DND-41 (cell line): Measurements from ENCODE around the gene JARID2.

Source experiments
- ATAC-seq: fragments of 200-7000 bp; cut with Tn5 transposase; 3 replicates; pipeline ENCODE4 v1.9.1; 2021; ENCODE audit warnings: low read depth; ENCODE audit not compliant: insufficient read depth
- DNase-seq: peaks from one replicate; pipeline ENCODE4 v3.0.0-alpha.2; 2020
- H2AFZ ChIP-seq: 2 replicates; pipeline ENCODE4 v1.6.0; 2012; ENCODE audit warnings: low read depth, low read length
- H3K27ac ChIP-seq: 2 replicates; pipeline ENCODE4 v1.5.1; 2012; ENCODE audit warnings: low read length, inconsistent platforms
- H3K27me3 ChIP-seq: fragments of 200-600 bp; sonication (generic); 2 replicates; pipeline ENCODE4 v1.6.0; 2012; ENCODE audit warnings: low read length, mild to moderate bottlenecking, inconsistent platforms; ENCODE audit not compliant: insufficient read depth, poor library complexity
- H3K36me3 ChIP-seq: 2 replicates; pipeline ENCODE4 v1.5.1; 2012; ENCODE audit warnings: low read length, inconsistent platforms; ENCODE audit not compliant: insufficient read depth
- H3K4me1 ChIP-seq: 2 replicates; pipeline ENCODE4 v1.5.1; 2012; ENCODE audit warnings: mild to moderate bottlenecking, low read length; ENCODE audit not compliant: insufficient read depth
- H3K4me2 ChIP-seq: 2 replicates; pipeline ENCODE4 v1.6.0; 2012; ENCODE audit warnings: mild to moderate bottlenecking, moderate library complexity, low read length, inconsistent platforms; ENCODE audit not compliant: insufficient read depth
- H3K4me3 ChIP-seq, 2 experiments: fragments of 200-600 bp in 1 of 2; shearing (Covaris generic) in 1 of 2; 2 replicates each; pipeline ENCODE4 v1.5.1; 2012 to 2016; ENCODE audit warnings: inconsistent platforms in 2 of 2, low read length in 2 of 2, mild to moderate bottlenecking in 2 of 2, low read depth in 1 of 2, moderate library complexity in 1 of 2
- H3K79me2 ChIP-seq: 2 replicates; pipeline ENCODE4 v1.6.0; 2012; ENCODE audit warnings: low read length, inconsistent platforms; ENCODE audit not compliant: insufficient read depth
- H3K9ac ChIP-seq: 2 replicates; pipeline ENCODE4 v1.6.0; 2012; ENCODE audit warnings: low read depth, mild to moderate bottlenecking, inconsistent platforms, low read length, moderate library complexity
- H3K9me3 ChIP-seq: 2 replicates; pipeline ENCODE4 v1.5.1; 2012; ENCODE audit warnings: low read length, moderate library complexity, mild to moderate bottlenecking, inconsistent platforms; ENCODE audit not compliant: insufficient read depth, severe bottlenecking
- H4K20me1 ChIP-seq: 2 replicates; pipeline ENCODE4 v1.6.0; 2012; ENCODE audit warnings: low read length; ENCODE audit not compliant: insufficient read depth
- EZH2 ChIP-seq: IDR thresholded peaks from 3 replicates; pipeline ENCODE4 v1.6.1; 2012; ENCODE audit warnings: borderline replicate concordance, low read depth, mild to moderate bottlenecking, moderate library complexity, low read length, inconsistent platforms; ENCODE audit not compliant: severe bottlenecking
- TF ChIP-seq, protein P1 (sequence below): IDR thresholded peaks from 2 replicates; pipeline ENCODE4 v1.5.1; 2012; ENCODE audit warnings: borderline replicate concordance, low read length, moderate library complexity, mild to moderate bottlenecking; ENCODE audit not compliant: poor library complexity, severe bottlenecking; ENCODE audit errors: extremely low read depth

Gene JARID2

DNA sequence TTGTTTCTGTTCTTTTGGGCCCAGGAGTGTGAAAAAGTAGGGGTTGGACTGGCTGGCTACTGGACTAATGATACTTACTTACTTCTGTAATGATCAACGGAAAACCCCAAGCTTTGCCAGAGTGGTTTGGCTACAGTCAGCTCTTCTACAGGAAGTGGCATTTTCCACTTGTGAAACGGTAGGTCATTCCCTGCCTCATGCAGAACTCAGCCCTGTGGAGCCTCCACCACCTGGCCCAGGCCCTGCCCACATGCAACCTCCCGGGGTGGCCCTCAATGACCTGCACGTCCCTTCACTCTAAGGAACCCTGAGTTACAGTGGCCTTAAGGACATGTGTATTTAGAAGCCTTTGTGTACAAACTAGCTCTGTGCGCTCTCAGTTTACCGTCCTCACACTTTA, 276.6 kb downstream of the JARID2 start:
- no peaks in the 10 kb centered on the region for H3K27me3 ChIP-seq
- ATAC-seq (no peak), DNase-seq (no peak)
- no peak overlapping the region for H3K4me3 ChIP-seq
- no peak overlapping the region for H3K4me2 ChIP-seq
- no peaks in the 10 kb centered on the region for H3K4me1 ChIP-seq
- TF ChIP-seq EZH2 = no peak
- TF ChIP-seq, protein P1, sequence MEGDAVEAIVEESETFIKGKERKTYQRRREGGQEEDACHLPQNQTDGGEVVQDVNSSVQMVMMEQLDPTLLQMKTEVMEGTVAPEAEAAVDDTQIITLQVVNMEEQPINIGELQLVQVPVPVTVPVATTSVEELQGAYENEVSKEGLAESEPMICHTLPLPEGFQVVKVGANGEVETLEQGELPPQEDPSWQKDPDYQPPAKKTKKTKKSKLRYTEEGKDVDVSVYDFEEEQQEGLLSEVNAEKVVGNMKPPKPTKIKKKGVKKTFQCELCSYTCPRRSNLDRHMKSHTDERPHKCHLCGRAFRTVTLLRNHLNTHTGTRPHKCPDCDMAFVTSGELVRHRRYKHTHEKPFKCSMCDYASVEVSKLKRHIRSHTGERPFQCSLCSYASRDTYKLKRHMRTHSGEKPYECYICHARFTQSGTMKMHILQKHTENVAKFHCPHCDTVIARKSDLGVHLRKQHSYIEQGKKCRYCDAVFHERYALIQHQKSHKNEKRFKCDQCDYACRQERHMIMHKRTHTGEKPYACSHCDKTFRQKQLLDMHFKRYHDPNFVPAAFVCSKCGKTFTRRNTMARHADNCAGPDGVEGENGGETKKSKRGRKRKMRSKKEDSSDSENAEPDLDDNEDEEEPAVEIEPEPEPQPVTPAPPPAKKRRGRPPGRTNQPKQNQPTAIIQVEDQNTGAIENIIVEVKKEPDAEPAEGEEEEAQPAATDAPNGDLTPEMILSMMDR = no peak
- peaks cover 11% of the 10 kb centered on the region for H4K20me1 ChIP-seq
- H2AFZ ChIP-seq = no peak overlapping the region
- H3K36me3 ChIP-seq = peaks cover 91% of the 10 kb centered on the region
- H3K9ac ChIP-seq = no peak overlapping the region
- H3K27ac ChIP-seq = no peak overlapping the region
- no peaks in the 10 kb centered on the region for H3K9me3 ChIP-seq
- H3K79me2 ChIP-seq = no peaks in the 10 kb centered on the region

DNA sequence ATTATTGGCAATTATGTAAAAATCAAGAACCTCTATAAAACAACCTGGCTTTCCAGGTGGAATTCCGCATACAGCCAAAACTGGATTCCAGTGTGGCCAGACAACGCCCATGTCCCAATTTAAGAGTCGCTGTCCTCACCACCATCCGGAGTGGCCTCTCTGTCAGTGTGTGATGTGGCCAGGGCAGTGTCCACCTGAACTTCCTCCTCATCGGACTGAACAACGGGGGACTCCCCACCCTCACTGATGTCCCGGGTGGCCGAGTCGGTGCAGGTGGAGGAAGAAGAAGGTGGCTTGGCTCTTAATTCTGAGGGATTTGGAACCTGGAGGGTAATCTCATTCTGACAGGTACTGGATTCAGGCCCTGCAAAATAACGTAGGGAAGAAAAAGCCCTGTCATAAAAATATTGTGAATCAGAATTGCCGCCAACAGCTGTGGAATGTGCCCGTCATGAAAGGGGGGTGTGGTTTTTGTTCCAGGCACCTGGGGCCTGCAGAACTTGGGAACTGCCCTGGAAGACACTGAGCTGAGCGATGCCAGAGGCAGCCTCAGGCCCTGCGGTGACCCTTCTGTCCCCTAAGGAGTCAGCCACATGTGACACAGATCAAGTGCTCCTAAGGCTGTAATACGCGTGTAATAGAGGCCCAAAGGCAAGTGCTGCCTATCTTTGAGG, 277.1 kb downstream of the JARID2 start:
- TF ChIP-seq EZH2 = no peak
- TF ChIP-seq, protein P1 = no peak

DNA sequence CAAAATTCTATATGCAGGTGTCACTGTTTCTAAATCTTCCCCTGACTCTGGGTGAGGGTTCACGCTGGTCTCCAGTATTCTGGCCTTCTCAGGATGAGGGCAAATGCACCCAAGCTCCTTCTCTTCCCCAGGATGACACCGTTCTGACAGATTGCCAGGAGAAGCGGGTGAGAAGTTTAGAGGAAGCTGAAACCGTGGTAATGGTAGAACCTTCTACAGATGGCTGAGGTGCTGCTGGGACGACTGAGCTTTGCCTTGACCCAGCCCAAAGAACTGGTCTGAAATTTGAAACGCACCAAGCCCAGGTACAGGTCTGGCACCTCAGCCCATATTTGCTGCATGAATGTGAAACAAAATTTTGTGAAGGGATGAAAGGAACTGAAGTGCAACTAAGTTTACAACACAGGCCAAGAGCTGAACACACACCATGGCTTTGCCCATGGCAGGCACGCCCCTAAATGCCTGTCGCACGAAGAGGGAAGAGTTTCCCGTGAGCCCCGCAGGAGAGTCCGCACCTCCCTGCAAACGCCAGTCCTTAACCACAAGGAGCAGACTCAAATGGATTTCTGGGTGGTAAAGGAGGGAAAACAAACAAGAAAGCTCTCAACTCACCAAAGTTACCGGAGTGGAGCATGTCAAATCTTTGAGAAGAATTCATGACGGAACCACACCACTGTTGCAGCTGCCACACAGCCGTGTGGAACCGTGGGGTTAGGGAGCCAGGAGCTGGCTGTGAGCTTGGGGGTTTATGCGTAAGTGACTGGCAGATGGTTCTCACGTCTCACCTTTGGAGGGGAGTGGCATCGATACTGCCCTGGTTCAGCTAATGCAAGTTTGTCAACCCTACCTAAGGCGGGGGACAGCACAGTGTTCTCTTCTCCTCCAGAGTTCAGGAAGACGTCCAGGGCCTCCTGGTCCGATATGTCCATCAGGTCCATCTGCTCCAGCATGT, 278.1 kb downstream of the JARID2 start:
- peaks cover 8% of the 10 kb centered on the region for H4K20me1 ChIP-seq
- no peak overlapping the region for H3K9ac ChIP-seq
- H3K4me1 ChIP-seq = no peaks in the 10 kb centered on the region
- peaks cover 91% of the 10 kb centered on the region for H3K36me3 ChIP-seq
- TF ChIP-seq, protein P1 = no peak
- no peak for TF ChIP-seq EZH2
- H3K9me3 ChIP-seq = no peaks in the 10 kb centered on the region
- no peaks in the 10 kb centered on the region for H3K79me2 ChIP-seq
- no peaks in the 10 kb centered on the region for H3K27me3 ChIP-seq
- no peak overlapping the region for H2AFZ ChIP-seq
- DNase-seq = no peak
- no peak overlapping the region for H3K27ac ChIP-seq
- no peak overlapping the region for H3K4me3 ChIP-seq
- no peak for ATAC-seq
- no peak overlapping the region for H3K4me2 ChIP-seq

More for the DNA sequence above, 277.1 kb downstream of the JARID2 start:
- Histone ChIP-seq H3K79me2 (no peaks in the 10 kb centered on the region), H2AFZ (no peak overlapping the region), H3K36me3 (peaks cover 91% of the 10 kb centered on the region), H3K9ac (no peak overlapping the region), H3K27me3 (no peaks in the 10 kb centered on the region), H4K20me1 (peaks cover 11% of the 10 kb centered on the region), H3K9me3 (no peaks in the 10 kb centered on the region), H3K4me3 (no peak overlapping the region), H3K27ac (no peak overlapping the region), H3K4me1 (no peaks in the 10 kb centered on the region), H3K4me2 (no peak overlapping the region)
- ATAC-seq = no peak
- DNase-seq = no peak
